Gastrocnemius medialis (tissue), 4 donors: ENCODE results near the gene NEK1.

Experiments used
- CTCF ChIP-seq, 5 experiments: fragments of 450-650 bp in 3 of 5; fragments of 200-600 bp in 2 of 5; sonication (generic) in 2 of 5; IDR thresholded peaks in 4 of 5; conservative IDR thresholded peaks in 1 of 5; 1 replicate in 4 of 5; 2 replicates in 1 of 5; pipeline ENCODE4 v1.5.1; 2016 to 2019; ENCODE audit warnings: antibody characterized with exemption in 5 of 5, mild to moderate bottlenecking in 3 of 5, moderate library complexity in 3 of 5
- POLR2A ChIP-seq, 2 donors: fragments of 450-650 bp; IDR thresholded peaks; one replicate each; pipeline ENCODE4 v1.6.1; 2017; ENCODE audit warnings: antibody characterized with exemption in 2 of 2, mild to moderate bottlenecking in 2 of 2, moderate library complexity in 2 of 2

- TF ChIP-seq POLR2A (IDR thresholded peaks at IDR 0.05): no peak
- TF ChIP-seq CTCF (IDR thresholded peaks at IDR 0.05 in 4 of 5, conservative IDR thresholded peaks at IDR 0.05 in 1 of 5): no peak
Measured at GRCh38 chr4:169632896-169633295, 20.5 kb upstream of the NEK1 start.
